ENCODE data around the gene LARP6. TPM values are rescaled to one million over a fixed set of nuclear protein-coding genes. Genes with fewer than 3 reads are reported as not detected.
A peak's percentile ranks its signal among the peaks of the same experiment; 100 is the strongest.

Gene LARP6
- total and polyA plus RNA-seq, 4 donors: 0.89 to 2.9 (median 1.5) TPM

DNA sequence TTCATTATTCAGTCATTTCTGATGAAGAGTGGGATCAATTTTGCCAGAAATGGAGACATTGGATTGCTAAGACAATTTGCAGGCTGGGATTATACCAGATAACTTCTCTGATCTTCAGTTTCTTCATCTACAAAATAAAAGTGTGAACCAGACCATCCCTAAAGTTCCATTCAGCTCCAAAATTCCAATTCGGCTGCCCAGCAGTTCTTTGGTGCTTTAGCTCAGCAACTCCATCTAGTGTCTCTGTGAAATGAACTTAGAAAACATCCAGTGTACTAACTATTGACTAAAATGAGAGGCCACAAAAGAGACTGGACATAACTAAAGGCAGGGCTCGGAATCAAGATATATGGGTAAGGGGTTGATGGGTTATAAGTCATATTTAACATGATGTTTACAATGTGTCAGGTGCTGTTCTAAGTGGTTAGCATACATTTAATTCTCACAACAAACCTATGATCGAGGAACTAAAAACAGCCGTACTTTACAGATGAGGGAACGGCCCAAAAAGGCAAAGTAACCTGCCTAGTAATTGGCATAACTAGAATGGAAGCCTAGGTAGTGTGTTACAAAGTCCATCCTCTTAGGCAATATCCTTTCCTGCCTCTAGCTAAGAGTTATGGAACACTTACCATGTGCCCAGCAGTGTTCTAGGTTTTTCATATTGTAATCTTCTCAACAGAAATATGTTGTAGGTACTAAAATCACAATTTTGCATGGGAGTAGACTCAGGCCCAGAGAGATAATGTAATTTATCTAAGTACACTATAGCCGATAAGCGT is 21.2 kb upstream of the LARP6 start:
- Histone ChIP-seq H3K27ac (ENCODE audit: low read depth in 1 of 2, low read length in 2 of 2) (peak overlapping the region; percentile 27 to 45), H3K9me3 (ENCODE audit: control insufficient read depth in 4 of 4, low read length in 3 of 4) (no peaks in the 10 kb centered on the region), H3K4me3 (ENCODE audit: low read depth in 1 of 3, low read length in 3 of 3) (no peak overlapping the region), H3K9ac (ENCODE audit: low read depth in 1 of 2, low read length in 2 of 2) (peak overlapping the region in 1 of 2 donors; percentile 34), H3K4me1 (ENCODE audit: control insufficient read depth in 4 of 4, insufficient read depth in 4 of 4, low read length in 3 of 4) (peaks cover 2 to 27% (median 23%) of the 10 kb centered on the region in 4 donors), H3K27me3 (ENCODE audit: control insufficient read depth in 4 of 4, insufficient read depth in 4 of 4, low read length in 3 of 4) (no peaks in the 10 kb centered on the region), H3K36me3 (ENCODE audit: control insufficient read depth in 4 of 4, insufficient read depth in 3 of 4, low read depth in 1 of 4, low read length in 3 of 4) (no peaks in the 10 kb centered on the region)
- 48% methylated on average over 7 of the region's 7 CpGs for WGBS
- peak; percentile 72 for TF ChIP-seq HNF4G (IDR thresholded peaks at IDR 0.05)
- TF ChIP-seq, protein P1, sequence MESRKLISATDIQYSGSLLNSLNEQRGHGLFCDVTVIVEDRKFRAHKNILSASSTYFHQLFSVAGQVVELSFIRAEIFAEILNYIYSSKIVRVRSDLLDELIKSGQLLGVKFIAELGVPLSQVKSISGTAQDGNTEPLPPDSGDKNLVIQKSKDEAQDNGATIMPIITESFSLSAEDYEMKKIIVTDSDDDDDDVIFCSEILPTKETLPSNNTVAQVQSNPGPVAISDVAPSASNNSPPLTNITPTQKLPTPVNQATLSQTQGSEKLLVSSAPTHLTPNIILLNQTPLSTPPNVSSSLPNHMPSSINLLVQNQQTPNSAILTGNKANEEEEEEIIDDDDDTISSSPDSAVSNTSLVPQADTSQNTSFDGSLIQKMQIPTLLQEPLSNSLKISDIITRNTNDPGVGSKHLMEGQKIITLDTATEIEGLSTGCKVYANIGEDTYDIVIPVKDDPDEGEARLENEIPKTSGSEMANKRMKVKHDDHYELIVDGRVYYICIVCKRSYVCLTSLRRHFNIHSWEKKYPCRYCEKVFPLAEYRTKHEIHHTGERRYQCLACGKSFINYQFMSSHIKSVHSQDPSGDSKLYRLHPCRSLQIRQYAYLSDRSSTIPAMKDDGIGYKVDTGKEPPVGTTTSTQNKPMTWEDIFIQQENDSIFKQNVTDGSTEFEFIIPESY (IDR thresholded peaks at IDR 0.05): peak; percentile 16
- TF ChIP-seq JUND (IDR thresholded peaks at IDR 0.05): no peak
- peak; percentile 10 for TF ChIP-seq FOXA2 (IDR thresholded peaks at IDR 0.05)
- peak in 1 of 2 donors; percentile 55 for TF ChIP-seq GABPA (IDR thresholded peaks at IDR 0.05 in 1 of 2, conservative IDR thresholded peaks at IDR 0.05 in 1 of 2)
- TF ChIP-seq, protein P2, sequence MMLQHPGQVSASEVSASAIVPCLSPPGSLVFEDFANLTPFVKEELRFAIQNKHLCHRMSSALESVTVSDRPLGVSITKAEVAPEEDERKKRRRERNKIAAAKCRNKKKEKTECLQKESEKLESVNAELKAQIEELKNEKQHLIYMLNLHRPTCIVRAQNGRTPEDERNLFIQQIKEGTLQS (IDR thresholded peaks at IDR 0.05): no peak
- TF ChIP-seq, protein P3, sequence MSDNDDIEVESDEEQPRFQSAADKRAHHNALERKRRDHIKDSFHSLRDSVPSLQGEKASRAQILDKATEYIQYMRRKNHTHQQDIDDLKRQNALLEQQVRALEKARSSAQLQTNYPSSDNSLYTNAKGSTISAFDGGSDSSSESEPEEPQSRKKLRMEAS (IDR thresholded peaks at IDR 0.05): peak; percentile 52
- peak; percentile 88 to 90 for TF ChIP-seq HNF4A (conservative IDR thresholded peaks at IDR 0.05)
- TF ChIP-seq YY1 (IDR thresholded peaks at IDR 0.05): peak; percentile 62
- no peak for TF ChIP-seq EGR1 (IDR thresholded peaks at IDR 0.05; ENCODE audit: low read depth in 2 of 2)
- TF ChIP-seq, protein P4, sequence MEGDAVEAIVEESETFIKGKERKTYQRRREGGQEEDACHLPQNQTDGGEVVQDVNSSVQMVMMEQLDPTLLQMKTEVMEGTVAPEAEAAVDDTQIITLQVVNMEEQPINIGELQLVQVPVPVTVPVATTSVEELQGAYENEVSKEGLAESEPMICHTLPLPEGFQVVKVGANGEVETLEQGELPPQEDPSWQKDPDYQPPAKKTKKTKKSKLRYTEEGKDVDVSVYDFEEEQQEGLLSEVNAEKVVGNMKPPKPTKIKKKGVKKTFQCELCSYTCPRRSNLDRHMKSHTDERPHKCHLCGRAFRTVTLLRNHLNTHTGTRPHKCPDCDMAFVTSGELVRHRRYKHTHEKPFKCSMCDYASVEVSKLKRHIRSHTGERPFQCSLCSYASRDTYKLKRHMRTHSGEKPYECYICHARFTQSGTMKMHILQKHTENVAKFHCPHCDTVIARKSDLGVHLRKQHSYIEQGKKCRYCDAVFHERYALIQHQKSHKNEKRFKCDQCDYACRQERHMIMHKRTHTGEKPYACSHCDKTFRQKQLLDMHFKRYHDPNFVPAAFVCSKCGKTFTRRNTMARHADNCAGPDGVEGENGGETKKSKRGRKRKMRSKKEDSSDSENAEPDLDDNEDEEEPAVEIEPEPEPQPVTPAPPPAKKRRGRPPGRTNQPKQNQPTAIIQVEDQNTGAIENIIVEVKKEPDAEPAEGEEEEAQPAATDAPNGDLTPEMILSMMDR (IDR thresholded peaks at IDR 0.05; ENCODE audit: low read depth, low read length, missing input control): peak; percentile 37
- TF ChIP-seq RXRA (IDR thresholded peaks at IDR 0.05): peak; percentile 58 to 65
- no peak for TF ChIP-seq NR2F2 (IDR thresholded peaks at IDR 0.05)
- peak; percentile 70 for TF ChIP-seq SP1 (IDR thresholded peaks at IDR 0.05)
- TF ChIP-seq, protein P5, sequence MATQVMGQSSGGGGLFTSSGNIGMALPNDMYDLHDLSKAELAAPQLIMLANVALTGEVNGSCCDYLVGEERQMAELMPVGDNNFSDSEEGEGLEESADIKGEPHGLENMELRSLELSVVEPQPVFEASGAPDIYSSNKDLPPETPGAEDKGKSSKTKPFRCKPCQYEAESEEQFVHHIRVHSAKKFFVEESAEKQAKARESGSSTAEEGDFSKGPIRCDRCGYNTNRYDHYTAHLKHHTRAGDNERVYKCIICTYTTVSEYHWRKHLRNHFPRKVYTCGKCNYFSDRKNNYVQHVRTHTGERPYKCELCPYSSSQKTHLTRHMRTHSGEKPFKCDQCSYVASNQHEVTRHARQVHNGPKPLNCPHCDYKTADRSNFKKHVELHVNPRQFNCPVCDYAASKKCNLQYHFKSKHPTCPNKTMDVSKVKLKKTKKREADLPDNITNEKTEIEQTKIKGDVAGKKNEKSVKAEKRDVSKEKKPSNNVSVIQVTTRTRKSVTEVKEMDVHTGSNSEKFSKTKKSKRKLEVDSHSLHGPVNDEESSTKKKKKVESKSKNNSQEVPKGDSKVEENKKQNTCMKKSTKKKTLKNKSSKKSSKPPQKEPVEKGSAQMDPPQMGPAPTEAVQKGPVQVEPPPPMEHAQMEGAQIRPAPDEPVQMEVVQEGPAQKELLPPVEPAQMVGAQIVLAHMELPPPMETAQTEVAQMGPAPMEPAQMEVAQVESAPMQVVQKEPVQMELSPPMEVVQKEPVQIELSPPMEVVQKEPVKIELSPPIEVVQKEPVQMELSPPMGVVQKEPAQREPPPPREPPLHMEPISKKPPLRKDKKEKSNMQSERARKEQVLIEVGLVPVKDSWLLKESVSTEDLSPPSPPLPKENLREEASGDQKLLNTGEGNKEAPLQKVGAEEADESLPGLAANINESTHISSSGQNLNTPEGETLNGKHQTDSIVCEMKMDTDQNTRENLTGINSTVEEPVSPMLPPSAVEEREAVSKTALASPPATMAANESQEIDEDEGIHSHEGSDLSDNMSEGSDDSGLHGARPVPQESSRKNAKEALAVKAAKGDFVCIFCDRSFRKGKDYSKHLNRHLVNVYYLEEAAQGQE (IDR thresholded peaks at IDR 0.05): no peak
- TF ChIP-seq RAD21 (IDR thresholded peaks at IDR 0.05): peak; percentile 79 to 85
- no peak for DNase-seq (ENCODE audit: low spot score)
